Measurements from ENCODE around the gene TBCCD1.

DNA sequence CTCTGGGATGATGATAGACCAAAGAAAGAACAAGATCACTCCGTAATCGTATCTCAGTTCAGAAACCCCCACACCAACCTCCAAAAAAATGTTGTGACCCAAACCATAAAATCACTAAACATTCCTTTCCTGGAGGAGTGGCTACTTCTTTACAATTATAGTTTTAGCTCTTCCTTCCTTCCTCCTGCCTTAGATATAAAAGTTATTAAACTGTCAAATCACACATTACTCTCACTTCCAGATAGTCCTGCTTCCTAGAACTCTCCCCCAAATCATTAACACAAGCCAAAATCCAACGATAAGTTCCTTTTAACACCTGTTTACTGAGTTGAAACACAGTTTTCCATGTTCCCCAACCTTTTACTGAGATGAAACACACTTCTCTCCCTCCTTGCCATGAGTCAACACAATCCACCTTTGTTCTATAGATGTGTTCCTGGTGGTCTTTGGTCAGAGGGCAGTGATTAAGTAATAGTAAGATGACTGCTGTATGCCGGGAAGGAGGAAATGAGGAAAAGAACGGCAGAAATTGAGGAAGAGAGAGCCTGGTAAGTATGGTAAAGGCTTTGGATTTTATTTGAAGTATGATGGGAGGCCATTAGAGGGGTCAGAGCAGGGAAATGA is 14.6 kb downstream of the TBCCD1 start:
- TF ChIP-seq, protein P1, sequence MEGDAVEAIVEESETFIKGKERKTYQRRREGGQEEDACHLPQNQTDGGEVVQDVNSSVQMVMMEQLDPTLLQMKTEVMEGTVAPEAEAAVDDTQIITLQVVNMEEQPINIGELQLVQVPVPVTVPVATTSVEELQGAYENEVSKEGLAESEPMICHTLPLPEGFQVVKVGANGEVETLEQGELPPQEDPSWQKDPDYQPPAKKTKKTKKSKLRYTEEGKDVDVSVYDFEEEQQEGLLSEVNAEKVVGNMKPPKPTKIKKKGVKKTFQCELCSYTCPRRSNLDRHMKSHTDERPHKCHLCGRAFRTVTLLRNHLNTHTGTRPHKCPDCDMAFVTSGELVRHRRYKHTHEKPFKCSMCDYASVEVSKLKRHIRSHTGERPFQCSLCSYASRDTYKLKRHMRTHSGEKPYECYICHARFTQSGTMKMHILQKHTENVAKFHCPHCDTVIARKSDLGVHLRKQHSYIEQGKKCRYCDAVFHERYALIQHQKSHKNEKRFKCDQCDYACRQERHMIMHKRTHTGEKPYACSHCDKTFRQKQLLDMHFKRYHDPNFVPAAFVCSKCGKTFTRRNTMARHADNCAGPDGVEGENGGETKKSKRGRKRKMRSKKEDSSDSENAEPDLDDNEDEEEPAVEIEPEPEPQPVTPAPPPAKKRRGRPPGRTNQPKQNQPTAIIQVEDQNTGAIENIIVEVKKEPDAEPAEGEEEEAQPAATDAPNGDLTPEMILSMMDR (IDR thresholded peaks at IDR 0.05), result no peak
- TF ChIP-seq POLR2A (IDR thresholded peaks at IDR 0.05), result no peak
